Measurements from ENCODE around the gene DPH3.

DNA sequence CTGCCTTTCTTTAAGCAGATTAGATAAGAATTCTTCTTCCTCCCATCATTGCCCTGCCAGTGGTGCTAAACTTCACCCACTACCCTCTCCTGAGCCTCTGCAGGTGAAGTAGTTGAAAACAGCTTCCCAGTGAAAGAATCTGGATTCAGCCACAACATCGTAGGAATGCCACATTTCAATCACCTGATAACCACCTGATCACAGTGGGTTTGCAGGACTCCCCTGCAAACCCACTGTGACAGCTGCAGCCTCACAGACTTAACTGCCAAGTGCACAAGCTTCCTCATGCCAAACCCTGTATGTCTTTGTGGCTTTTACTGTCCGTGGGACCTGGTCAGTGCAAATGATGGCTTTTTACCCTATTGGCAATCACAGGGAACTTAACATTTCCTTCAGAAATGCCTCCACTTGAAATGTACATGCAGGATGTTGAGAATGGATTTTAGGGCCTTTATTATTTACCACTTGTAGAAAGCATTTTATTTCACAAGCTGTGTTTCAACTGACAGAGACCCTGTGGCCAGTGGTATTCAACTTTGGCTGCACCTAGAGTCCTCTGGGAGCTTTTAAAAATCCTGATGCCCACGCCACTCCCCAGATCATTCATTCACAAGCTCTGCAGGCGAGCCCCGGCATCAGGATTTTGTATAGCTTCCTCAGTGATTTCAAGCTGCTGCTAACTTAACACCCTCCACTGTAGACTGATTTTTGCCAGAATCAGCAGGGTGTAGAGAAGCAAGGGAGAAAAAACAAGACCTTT lies 49.3 kb upstream of the DPH3 start:
- TF ChIP-seq, protein P1, sequence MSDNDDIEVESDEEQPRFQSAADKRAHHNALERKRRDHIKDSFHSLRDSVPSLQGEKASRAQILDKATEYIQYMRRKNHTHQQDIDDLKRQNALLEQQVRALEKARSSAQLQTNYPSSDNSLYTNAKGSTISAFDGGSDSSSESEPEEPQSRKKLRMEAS (IDR thresholded peaks at IDR 0.05; ENCODE audit: low read depth, low read length), result no peak
- TF ChIP-seq, protein P2, sequence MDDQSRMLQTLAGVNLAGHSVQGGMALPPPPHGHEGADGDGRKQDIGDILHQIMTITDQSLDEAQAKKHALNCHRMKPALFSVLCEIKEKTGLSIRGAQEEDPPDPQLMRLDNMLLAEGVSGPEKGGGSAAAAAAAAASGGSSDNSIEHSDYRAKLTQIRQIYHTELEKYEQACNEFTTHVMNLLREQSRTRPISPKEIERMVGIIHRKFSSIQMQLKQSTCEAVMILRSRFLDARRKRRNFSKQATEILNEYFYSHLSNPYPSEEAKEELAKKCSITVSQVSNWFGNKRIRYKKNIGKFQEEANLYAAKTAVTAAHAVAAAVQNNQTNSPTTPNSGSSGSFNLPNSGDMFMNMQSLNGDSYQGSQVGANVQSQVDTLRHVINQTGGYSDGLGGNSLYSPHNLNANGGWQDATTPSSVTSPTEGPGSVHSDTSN (IDR thresholded peaks at IDR 0.05; ENCODE audit: insufficient replicate concordance, low read depth, low read length), result no peak
- TF ChIP-seq NFXL1 (IDR thresholded peaks at IDR 0.05; ENCODE audit: borderline replicate concordance) (no peak), IKZF2 (IDR thresholded peaks at IDR 0.05) (no peak), FOS (IDR thresholded peaks at IDR 0.05; ENCODE audit: borderline replicate concordance, extremely low read depth, insufficient read length) (no peak), PML (IDR thresholded peaks at IDR 0.05; ENCODE audit: low read length) (no peak), SIN3A (IDR thresholded peaks at IDR 0.05; ENCODE audit: low read depth, low read length) (no peak), CREB1 (IDR thresholded peaks at IDR 0.05; ENCODE audit: low read depth) (no peak), ZNF687 (IDR thresholded peaks at IDR 0.05) (no peak)

All from GM12878 (cell line).